Measurements from ENCODE around the gene SRGAP2B.
"Not testable (repeated sequence)": the region's sequence is repeated elsewhere in the genome, so short reads cannot be mapped to it uniquely, and the experiment has no call there.

The SRGAP2B gene

DNA sequence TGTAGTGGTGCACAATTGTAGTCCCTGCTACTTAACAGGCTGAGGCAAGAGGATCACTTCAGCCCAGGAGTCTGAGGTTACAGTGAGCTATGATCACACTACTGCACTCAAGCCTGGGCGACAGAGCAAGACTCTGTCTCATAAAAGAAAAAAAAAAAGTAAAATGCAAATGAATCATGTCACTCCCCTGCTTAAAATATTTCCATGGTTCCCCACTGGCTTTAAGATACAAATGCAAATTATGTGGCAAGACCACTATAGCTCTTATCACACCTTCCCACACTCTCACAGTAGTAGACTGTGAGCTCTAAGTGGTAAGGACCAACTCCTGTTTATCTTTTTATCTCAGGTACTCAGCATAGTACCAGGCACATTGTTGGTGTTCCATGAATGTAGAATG lies 53.6 kb downstream of the SRGAP2B start:
- not testable (repeated sequence) for DNase-seq

DNA sequence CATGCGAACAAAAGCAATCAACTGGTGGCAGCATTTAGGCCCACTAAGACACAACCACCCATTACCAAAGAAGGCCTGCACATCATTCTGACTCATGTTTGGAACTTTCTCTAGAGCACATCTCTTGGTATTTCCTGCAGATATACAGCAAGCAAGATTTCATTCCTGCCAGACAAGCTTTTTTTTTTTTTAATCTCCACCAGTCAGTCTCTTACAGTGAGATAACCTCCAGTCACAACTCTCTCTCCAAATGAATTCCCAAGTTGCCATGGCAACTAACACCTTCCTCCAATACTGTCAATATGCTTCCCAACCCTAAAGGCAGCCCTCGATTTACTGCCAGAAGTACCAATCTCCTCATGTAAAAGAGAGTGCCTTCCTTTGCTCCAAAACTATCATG lies 59.1 kb downstream of the SRGAP2B start:
- not testable (repeated sequence) for DNase-seq

DNA sequence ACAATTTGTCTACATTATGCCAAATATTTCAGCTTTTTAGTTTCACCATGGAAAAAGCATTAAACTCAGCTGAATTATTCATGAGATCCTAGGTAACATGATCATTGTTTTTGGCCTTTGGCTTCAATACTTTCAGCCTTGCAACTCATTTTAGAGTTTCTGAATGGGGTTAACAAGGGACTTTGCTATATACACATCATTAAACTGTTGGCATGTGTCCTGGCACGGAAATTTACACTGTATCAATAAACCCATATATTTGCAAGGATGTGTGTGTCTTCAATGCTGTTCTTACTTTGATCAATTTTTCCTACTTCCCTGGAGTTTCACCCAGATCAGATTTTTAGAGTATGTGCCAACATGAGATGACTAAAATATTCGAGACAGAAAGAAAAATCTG lies 61.6 kb downstream of the SRGAP2B start:
- DNase-seq: not testable (repeated sequence)

DNA sequence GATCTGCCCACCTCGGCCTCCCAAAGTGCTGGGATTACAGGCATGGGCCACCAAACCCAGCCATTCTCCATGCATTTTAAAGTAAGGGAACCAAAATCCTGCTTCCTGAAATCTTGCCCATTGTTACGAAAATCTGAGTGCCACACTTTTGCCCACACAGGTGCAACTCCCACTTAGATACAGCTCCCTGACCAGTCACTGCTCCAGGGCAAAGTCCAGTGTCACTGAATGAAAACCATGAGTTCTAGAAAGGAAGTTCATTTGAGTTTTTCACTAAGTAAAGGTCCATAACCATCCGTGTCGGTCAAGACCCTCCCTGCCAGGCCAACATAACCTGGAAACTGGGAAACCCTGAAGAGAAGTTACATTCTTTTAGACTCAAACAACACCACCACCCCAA lies 67.9 kb downstream of the SRGAP2B start:
- DNase-seq: not testable (repeated sequence)

DNA sequence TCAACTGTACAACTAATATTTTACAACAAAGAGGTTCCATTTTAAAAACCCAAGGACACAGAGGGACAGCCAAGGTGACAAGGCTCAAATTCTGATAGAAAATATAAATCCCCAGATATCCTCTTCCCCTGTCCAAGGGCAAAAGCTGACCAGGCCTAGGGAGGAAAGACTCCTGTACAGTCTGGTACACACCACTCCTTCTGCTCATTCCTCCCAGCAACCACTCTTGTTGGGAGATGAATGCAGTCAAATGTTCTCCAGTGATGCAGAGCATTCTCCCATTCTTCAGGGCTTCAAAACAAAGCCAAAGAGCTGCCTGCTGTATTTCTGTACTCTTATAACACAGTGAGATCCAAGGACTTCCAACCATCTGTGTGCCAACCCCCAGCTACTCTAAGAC lies 69.8 kb downstream of the SRGAP2B start:
- DNase-seq: not testable (repeated sequence)

- not testable (repeated sequence) for DNase-seq
Measured at GRCh38 chr1:145022259-145022658, 72.9 kb downstream of the SRGAP2B start.

GRCh38 chr1:145021749-145022148 lies 73.4 kb downstream of the SRGAP2B start:
- DNase-seq: not testable (repeated sequence)

DNA sequence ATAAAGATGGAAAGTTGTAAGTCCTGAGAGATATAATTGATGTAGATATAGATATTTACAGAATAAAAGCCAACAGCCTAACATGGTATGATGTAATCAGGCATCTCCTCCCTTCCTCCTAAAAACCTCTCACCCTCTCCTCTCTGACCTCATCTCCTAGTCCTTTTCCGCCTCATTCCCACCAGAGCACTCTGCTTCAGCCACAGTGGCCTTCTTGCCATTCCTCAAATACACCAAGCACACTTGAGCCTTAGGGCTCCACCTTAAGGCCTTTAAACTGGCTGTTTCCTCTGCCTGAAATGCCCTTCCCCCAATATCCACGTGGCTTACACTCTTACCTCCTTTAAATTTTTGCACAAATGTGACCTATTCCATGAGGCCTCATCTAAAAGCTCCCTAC lies 75.4 kb downstream of the SRGAP2B start:
- DNase-seq: not testable (repeated sequence)

- DNase-seq: not testable (repeated sequence)
Measured at GRCh38 chr1:145017725-145018124, 77.4 kb downstream of the SRGAP2B start.

DNA sequence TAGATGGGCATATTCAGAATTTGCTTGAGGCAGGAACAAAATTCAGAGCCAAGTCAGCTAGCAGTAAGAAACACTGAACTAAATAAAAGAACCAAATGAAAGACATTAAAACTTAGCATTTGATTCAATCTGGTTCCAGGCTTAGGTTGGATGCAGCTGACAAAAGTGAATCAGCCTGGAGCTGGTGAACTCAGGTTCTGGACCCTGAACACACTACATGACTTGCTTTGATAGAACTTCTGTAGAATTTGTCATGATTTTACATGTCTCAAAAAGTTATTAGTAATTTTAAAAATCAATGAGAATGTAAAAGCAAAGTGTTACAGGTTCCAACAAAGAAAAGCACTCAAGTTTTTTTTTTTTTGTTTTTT lies 78.7 kb downstream of the SRGAP2B start:
- DNase-seq: not testable (repeated sequence)

- DNase-seq: not testable (repeated sequence)
Measured at GRCh38 chr1:145015744-145016491, 79.2 kb downstream of the SRGAP2B start.

DNA sequence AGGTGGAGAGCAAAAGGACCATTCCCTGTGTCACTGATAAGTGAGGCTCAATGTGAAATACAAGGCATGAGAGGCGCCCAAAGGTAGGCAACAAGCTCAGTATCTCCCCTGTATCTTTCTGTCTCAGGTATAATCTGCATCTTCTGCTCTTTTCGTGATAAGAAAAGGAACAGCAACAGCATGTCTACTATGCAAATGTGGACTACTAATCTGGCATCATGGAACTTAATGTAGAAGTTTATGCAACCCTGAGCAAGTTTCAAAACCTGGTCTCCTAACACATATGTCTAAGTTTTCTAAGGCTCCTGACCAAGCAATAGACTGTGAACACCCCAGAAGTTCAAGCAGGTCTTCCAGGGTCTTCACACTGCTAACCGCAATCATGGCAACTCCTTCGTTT lies 81.8 kb downstream of the SRGAP2B start:
- not testable (repeated sequence) for DNase-seq

DNA sequence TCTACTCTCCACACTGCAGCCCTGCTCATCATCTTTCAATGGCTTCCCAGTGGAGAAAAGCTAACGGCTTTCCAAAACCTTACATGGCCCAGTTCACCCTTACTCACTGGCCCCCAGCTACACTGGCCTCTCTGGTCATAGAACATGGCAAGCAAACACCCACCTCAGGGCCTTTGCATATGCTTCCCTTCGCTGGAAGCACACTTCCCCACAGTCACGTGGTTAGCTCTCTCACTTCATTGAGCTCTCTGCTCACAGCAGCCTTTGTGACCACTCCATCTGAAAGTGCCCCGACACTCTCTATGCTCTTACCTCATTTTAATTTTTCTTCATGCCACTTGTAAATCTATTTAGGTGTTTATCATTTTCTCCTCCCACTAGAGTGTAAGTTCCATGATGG lies 83.3 kb downstream of the SRGAP2B start:
- not testable (repeated sequence) for DNase-seq

GRCh38 chr1:145010580-145010979 lies 84.5 kb downstream of the SRGAP2B start:
- not testable (repeated sequence) for DNase-seq

DNA sequence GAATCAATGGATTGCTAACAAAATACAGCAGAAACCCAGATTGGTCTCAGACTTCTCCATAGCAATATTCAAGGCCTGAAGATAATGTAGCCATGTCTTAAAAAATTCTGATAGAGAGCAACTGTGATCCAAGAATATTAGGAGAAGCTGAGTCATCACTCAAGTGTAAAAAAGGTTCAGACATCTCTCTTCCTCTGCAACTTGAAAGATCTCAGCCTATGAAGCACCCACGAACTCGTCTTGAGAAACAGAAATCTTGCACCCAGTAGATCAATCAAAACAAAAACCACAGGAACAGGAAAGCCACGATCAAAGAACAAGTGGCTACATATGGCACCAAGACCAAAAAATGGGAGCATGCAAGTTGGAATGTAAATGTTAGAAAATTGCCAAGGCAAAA lies 85.2 kb downstream of the SRGAP2B start:
- not testable (repeated sequence) for DNase-seq

DNA sequence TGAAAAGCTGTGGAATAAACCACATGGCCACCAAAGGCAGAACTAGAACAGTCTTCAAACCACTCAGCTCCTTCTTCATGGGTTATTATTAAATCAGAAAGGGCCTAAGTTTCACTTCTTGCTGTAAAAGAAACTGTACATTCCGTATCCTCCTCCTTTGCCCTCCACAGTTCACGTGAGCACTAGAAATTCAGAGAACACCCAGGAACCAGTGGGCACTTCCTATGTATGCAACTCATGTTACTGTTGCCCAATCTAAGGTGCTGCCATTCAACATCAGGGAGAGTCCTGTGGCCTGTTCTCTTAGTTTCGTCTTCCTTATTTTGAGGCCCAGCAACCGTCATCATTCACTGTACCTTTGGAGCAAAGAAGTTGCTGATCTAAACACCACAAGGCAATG lies 86.7 kb downstream of the SRGAP2B start:
- not testable (repeated sequence) for DNase-seq

- DNase-seq: not testable (repeated sequence)
Measured at GRCh38 chr1:145005142-145005541, 90.0 kb downstream of the SRGAP2B start.

DNA sequence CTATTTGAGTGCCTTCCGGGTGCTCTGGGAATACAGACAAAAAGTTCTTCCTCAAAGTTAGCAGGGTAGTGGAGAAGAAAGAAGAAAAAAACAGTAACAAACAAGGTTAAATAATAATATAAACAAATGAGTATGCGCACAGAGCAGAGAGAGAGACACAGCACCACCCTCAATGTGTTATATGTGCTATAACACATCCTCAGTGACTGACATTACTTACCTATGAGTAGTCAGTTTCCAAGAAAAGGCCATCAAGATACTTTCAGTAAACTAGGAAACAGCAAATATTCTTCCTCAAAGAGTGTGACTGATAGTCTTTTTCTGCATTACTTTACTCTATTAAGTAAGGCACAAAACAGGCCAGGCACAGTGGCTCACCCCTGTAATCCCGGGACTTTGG lies 93.7 kb downstream of the SRGAP2B start:
- not testable (repeated sequence) for DNase-seq

DNA sequence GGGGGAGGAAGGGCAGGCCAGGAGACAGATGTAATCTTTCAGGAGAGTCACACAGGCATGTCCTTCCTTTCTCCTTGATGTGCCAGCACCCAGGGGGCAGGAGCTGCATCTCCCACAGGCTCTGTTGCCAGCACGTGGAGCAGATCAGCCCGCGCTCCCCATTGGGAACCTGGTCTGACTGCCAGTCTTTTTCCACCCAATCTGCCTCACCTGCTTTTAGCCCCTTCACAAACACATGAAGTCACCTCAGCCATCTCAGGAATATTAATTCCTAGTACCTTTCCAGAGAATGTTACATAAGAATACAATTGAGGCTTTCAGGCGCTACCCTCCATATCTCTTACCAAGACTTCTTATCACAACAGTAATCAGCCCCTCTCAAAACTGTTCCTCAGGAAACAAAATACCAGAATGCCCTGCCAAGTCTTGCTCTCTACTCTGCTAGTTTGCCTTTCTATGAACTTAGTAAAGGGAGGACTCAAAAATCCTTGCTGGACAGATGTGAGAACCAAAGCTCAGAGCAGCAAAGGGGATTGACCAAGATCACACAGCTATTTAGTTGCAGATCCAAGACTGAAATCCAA lies 94.3 kb downstream of the SRGAP2B start:
- DNase-seq: not testable (repeated sequence)

GRCh38 chr1:145000074-145000742 lies 94.9 kb downstream of the SRGAP2B start:
- DNase-seq: not testable (repeated sequence)

DNA sequence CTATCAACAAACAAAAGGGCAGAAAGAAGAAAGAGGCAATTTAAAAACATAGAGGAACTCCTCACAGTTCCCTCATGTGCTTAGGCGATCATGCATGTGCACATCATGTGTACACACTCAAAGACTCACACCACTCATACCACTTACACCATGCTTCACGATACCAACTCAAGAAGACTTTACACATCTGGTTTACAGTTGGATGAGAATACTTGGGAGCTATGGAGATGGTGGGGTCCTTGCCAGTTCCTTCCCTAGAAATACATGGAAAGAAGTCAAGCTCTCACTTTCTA lies 96.2 kb downstream of the SRGAP2B start:
- DNase-seq: not testable (repeated sequence)

DNA sequence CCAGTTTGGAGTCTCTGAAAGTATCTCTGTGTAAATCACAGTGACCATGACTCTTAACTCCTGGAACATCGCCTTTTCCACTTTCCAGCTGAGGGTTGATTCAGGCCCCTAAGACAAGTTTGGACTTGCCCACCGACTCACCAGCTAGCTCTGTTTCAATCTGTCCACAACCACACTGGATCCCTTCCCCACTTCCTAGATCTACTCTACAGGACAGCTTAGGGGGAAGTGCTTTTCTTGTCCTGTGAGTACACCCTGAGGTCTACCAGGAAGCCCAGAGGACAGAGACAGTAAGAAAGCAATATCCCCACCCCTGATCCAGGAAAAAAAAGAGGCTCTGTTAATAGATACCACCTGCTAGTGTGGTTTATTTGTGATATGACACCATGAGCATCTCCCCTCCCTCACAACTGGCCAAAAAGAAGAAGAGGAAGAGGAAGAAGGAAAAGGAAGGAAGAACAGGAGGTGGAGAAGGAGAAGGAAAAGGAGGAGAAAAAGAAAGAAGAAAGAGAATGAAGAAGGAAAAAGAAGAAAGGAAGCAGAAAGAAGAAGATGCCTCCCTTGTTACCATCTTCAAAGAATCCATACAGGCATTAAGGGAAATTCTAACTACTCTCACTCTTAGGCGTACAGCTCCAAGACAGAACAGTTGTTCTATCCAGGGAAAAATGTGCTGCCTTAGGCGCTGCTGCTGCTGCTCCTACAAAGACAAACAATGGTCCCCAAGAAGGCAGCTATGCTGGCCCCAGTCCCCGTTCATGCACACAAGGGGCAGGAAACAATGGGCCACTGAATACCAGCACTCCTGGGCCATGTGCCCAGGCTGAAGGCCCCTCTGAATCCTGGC lies 96.8 kb downstream of the SRGAP2B start:
- not testable (repeated sequence) for DNase-seq

- not testable (repeated sequence) for DNase-seq
Measured at GRCh38 chr1:144995833-144996410, 99.2 kb downstream of the SRGAP2B start.
